Measurements from ENCODE around the gene C1orf35.

DNA sequence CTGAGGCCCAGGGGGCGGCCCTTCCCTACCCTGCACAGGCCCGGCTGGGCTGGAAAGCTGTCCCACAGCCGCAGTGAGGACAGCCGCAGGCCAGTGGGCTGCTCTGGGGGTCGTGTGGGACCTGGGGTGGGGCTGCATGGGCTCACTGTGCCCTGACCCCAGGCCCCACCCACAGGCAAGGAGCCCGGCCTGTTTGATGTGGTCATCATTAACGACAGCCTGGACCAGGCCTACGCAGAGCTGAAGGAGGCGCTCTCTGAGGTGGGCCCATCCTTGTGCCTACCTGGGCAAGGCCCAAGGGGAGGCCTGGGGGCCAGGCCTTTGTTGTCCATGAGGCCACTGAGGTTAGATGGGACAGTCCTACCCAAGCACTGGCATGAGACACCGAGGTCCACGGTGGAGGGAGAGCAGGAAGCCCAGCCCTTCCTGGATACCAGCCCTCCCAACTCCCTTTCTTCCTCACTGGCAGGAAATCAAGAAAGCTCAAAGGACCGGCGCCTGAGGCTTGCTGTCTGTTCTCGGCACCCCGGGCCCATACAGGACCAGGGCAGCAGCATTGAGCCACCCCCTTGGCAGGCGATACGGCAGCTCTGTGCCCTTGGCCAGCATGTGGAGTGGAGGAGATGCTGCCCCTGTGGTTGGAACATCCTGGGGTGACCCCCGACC, 45.2 kb upstream of the C1orf35 start:
- TF ChIP-seq, protein P1, sequence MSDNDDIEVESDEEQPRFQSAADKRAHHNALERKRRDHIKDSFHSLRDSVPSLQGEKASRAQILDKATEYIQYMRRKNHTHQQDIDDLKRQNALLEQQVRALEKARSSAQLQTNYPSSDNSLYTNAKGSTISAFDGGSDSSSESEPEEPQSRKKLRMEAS (IDR thresholded peaks at IDR 0.05): no peak
- TF ChIP-seq RAD21 (IDR thresholded peaks at IDR 0.05; ENCODE audit: low read depth): no peak
- no peak for TF ChIP-seq FOXM1 (IDR thresholded peaks at IDR 0.05; ENCODE audit: borderline replicate concordance, low read depth)
- no peak for TF ChIP-seq YY1 (IDR thresholded peaks at IDR 0.05; ENCODE audit: low read depth)
- TF ChIP-seq EP300 (IDR thresholded peaks at IDR 0.05; ENCODE audit: borderline replicate concordance): no peak
- TF ChIP-seq CEBPB (IDR thresholded peaks at IDR 0.05): no peak
- TF ChIP-seq TAF1 (IDR thresholded peaks at IDR 0.05; ENCODE audit: low read depth): no peak
- TF ChIP-seq ZBTB7A (IDR thresholded peaks at IDR 0.05; ENCODE audit: low read depth): no peak
- no peak for TF ChIP-seq TEAD4 (IDR thresholded peaks at IDR 0.05)
- TF ChIP-seq, protein P2, sequence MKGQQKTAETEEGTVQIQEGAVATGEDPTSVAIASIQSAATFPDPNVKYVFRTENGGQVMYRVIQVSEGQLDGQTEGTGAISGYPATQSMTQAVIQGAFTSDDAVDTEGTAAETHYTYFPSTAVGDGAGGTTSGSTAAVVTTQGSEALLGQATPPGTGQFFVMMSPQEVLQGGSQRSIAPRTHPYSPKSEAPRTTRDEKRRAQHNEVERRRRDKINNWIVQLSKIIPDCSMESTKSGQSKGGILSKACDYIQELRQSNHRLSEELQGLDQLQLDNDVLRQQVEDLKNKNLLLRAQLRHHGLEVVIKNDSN (IDR thresholded peaks at IDR 0.05): no peak
- no peak for TF ChIP-seq EGR1 (IDR thresholded peaks at IDR 0.05)

Measured in Ishikawa (cell line).